WI38 (cell line): ENCODE measurements around the gene MTMR12.

Experiments
- H3K4me3 ChIP-seq: 2 replicates; pipeline ENCODE4 v1.5.1; 2011; ENCODE audit warnings: low read depth, mild to moderate bottlenecking, control low read depth, low read length
- CTCF ChIP-seq: IDR thresholded peaks from 2 replicates; pipeline ENCODE4 v1.5.1; 2012; ENCODE audit warnings: low read depth, mild to moderate bottlenecking, control low read depth, low read length

MTMR12 gene, protein sequence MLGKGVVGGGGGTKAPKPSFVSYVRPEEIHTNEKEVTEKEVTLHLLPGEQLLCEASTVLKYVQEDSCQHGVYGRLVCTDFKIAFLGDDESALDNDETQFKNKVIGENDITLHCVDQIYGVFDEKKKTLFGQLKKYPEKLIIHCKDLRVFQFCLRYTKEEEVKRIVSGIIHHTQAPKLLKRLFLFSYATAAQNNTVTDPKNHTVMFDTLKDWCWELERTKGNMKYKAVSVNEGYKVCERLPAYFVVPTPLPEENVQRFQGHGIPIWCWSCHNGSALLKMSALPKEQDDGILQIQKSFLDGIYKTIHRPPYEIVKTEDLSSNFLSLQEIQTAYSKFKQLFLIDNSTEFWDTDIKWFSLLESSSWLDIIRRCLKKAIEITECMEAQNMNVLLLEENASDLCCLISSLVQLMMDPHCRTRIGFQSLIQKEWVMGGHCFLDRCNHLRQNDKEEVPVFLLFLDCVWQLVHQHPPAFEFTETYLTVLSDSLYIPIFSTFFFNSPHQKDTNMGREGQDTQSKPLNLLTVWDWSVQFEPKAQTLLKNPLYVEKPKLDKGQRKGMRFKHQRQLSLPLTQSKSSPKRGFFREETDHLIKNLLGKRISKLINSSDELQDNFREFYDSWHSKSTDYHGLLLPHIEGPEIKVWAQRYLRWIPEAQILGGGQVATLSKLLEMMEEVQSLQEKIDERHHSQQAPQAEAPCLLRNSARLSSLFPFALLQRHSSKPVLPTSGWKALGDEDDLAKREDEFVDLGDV

DNA sequence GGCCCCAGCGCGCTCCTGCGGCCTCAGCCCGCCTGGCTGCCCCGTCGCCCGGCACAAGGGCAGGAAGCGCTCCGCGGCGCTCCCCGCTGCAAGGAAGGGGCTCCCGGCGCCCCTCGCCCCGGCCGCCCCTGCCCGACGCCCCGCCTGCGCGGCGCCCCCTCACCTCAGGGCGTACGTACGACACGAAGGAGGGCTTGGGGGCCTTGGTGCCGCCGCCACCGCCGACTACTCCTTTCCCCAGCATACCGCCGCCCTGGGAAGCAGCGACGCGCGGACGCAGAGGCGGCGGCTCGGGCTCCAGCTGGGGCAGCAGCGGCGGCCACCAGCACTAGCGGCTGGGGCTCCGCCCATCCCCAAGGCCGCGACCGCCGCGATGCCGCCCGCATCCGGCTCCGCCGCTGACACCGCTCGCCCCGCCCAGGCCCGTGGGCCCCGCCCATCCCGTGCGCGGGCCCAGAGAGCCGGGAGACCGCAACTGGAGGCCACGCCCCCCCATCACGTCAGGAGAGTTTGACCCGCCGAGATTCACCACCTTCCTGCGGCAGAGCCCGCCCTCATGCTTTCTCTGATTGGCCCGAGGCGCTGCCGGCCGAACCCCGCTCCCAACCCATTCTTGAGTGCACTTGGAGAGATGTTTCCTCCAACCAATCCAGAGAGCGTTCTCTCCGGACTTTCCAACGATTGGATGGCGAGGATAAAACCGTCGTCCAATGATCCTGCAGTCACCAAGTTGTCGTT is at the start of gene MTMR12:
Gene MTMR12, minus strand, starts transcription at position 345 of the 738 bp plus-strand sequence. Its CDS starts 101 bp downstream, at position 244.
- H3K4me3 ChIP-seq: peak within 1 kb of the TSS; percentile 81
- no peak for TF ChIP-seq CTCF

DNA sequence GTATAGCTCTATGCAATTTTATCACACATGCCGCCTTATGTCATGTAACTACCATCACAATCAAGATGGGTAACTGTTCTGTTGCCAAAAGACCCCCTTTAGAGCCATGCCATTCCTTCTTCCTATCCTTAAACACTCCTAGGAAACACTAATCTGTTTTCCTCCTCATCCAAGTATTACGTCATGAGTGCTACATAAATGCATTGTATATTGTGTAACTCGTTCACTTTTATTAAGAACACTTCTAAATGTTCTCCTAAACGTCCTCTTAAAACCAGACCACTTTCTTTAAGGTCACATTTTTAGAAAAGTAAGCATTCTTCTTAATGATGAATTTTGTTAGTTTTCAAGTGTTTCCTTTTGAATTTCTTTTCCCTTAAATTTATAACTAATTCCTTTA is 49.8 kb upstream of the MTMR12 start:
- no peak overlapping the region for H3K4me3 ChIP-seq
- TF ChIP-seq CTCF: no peak

DNA sequence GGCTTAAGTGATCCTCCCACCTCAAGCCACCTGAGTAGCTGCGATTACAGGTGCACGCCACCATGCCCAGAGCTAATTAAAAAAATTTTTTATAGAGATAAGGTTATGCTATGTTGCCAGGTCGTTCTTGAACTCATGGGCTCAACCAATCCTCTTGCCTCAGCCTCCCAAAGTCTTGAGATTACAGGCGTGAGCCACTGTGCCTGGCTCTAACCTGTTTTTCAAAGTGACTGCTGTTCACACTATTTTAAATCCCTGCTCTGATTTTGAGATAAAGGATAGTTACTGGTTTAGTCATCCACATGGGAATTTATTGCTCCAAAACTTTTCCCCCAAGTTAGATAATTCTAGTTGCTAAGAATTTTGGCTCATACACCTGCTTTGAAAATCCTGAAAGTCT is 48.2 kb upstream of the MTMR12 start:
- no peak for TF ChIP-seq CTCF
- H3K4me3 ChIP-seq: no peak overlapping the region

- H3K4me3 ChIP-seq: no peak overlapping the region
- TF ChIP-seq CTCF: no peak
Observed at GRCh38 chr5:32358611-32359010, 45.9 kb upstream of the MTMR12 start.

DNA sequence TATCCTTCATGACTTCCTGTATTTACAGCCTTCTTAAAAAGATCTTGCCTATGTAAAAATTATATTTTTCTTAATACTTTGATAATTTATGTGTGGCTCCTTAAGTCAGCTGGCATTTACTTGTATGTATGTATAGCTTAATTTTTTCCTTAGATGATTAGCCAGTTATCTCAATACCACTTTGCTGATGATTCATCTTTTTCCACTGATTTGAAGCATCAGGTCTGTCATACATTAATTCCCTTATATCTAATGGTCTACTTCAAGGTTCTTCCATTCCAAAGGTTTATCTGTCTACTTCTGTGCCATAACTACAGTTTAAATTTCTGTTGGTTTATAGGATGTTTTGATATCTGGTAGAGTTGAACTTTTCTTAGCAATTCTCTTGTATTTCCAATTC is 44.9 kb upstream of the MTMR12 start:
- no peak for TF ChIP-seq CTCF
- H3K4me3 ChIP-seq: no peak overlapping the region

DNA sequence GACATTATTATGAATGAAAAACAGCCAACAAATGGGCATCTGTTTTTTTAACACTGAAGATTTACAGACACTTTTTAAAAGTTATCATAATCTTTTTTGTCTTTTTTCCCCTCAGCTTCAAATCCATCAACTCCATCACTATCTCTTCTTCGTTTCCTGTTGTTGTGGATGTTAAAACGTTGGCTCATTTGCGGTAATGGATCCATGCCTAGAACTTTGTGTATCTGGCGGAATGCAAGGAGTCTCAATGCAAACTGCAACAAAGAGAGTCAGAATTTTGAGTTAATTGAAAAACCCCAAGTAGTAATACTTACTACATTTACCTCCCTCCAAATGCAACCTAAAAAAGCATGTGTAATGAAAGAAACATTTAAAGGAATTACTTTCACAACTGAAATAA is 42.9 kb upstream of the MTMR12 start:
- no peak overlapping the region for H3K4me3 ChIP-seq
- TF ChIP-seq CTCF: no peak
